IPS-20b (cell line): Measurements from ENCODE around the gene PECR.
A peak's percentile ranks its signal among the peaks of the same experiment; 100 is the strongest.

ENCODE experiments used
- H3K27ac ChIP-seq: one replicate; pipeline ENCODE4 v1.5.1; 2013; ENCODE audit warnings: low read length
- H3K27me3 ChIP-seq: 2 replicates; pipeline ENCODE4 v1.6.1; 2013; ENCODE audit warnings: mild to moderate bottlenecking, low read length, inconsistent platforms; ENCODE audit not compliant: insufficient read depth
- H3K36me3 ChIP-seq: 2 replicates; pipeline ENCODE4 v1.6.1; 2013; ENCODE audit warnings: low read depth, mild to moderate bottlenecking, inconsistent platforms, low read length, moderate library complexity; ENCODE audit not compliant: insufficient read depth
- H3K4me1 ChIP-seq: 2 replicates; pipeline ENCODE4 v1.6.1; 2013; ENCODE audit warnings: mild to moderate bottlenecking, control low read depth, inconsistent platforms, low read length, moderate library complexity; ENCODE audit not compliant: insufficient read depth
- H3K4me3 ChIP-seq: 2 replicates; pipeline ENCODE4 v1.5.1; 2013; ENCODE audit warnings: mild to moderate bottlenecking, low read length, inconsistent platforms
- H3K9ac ChIP-seq: 2 replicates; pipeline ENCODE4 v1.6.1; 2013; ENCODE audit warnings: low read depth, mild to moderate bottlenecking, inconsistent platforms, low read length, moderate library complexity
- H3K9me3 ChIP-seq: 2 replicates; pipeline ENCODE4 v1.6.1; 2013; ENCODE audit warnings: mild to moderate bottlenecking, low read depth, low read length, inconsistent platforms; ENCODE audit not compliant: insufficient read depth

PECR gene

DNA sequence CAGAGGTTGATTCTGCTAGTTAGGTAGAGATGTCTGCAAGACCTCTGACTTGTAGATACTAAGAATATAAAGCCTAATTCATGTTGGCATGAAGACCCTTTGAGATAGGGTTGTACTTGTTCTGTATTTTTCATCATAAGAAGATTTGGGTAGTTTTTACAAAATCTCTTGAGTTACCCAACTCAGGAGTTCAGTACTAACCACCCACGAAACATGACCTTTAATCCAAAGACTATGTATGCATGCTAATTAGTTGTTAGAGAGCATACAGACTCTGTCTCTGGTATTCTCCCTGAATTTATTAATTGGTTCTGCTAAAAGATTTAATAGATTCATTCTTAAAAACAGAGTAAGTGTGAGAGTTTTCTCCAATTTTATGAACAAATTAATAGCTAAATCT, 16.9 kb downstream of the PECR start:
- Histone ChIP-seq H3K36me3 (peaks cover 29% of the 10 kb centered on the region), H3K27me3 (no peaks in the 10 kb centered on the region), H3K9me3 (no peaks in the 10 kb centered on the region), H3K27ac (no peak overlapping the region), H3K4me1 (0 out of 2 replicates have a peak, but pooled peaks cover 3% of the 10 kb centered on the region), H3K9ac (no peak overlapping the region), H3K4me3 (no peak overlapping the region)

GRCh38 chr2:216064014-216064630, 17.5 kb downstream of the PECR start:
- H3K4me1 ChIP-seq: 0 out of 2 replicates have a peak, but pooled peaks cover 3% of the 10 kb centered on the region

GRCh38 chr2:216059233-216059834, 22.3 kb downstream of the PECR start:
- no peak overlapping the region for H3K9ac ChIP-seq
- no peak overlapping the region for H3K4me3 ChIP-seq
- H3K9me3 ChIP-seq: no peaks in the 10 kb centered on the region
- H3K27me3 ChIP-seq: no peaks in the 10 kb centered on the region
- H3K27ac ChIP-seq: no peak overlapping the region
- H3K36me3 ChIP-seq: peaks cover 20% of the 10 kb centered on the region
- H3K4me1 ChIP-seq: peaks cover 4% of the 10 kb centered on the region; the same call in 1 of the 2 replicates

More at GRCh38 chr2:216064014-216064630, 17.5 kb downstream of the PECR start:
- no peak overlapping the region for H3K27ac ChIP-seq
- no peaks in the 10 kb centered on the region for H3K27me3 ChIP-seq
- H3K9me3 ChIP-seq: no peaks in the 10 kb centered on the region
- no peak overlapping the region for H3K4me3 ChIP-seq
- H3K36me3 ChIP-seq: peaks cover 34% of the 10 kb centered on the region
- H3K9ac ChIP-seq: no peak overlapping the region

GRCh38 chr2:216057688-216058193, 23.9 kb downstream of the PECR start:
- Histone ChIP-seq H3K4me1 (peaks cover 4% of the 10 kb centered on the region; the same call in 1 of the 2 replicates), H3K9me3 (no peaks in the 10 kb centered on the region), H3K9ac (no peak overlapping the region), H3K27ac (no peak overlapping the region), H3K36me3 (peaks cover 11% of the 10 kb centered on the region), H3K27me3 (no peaks in the 10 kb centered on the region), H3K4me3 (no peak overlapping the region)

GRCh38 chr2:216056739-216057138, 24.9 kb downstream of the PECR start:
- Histone ChIP-seq H3K4me3 (no peak overlapping the region), H3K36me3 (peaks cover 6% of the 10 kb centered on the region), H3K27me3 (no peaks in the 10 kb centered on the region), H3K9ac (no peak overlapping the region), H3K4me1 (peaks cover 4% of the 10 kb centered on the region; the same call in 1 of the 2 replicates), H3K27ac (no peak overlapping the region), H3K9me3 (no peaks in the 10 kb centered on the region)

- Histone ChIP-seq H3K9ac (no peak overlapping the region), H3K36me3 (peaks cover 6% of the 10 kb centered on the region), H3K4me1 (peaks cover 8% of the 10 kb centered on the region; the same call in 1 of the 2 replicates), H3K27me3 (no peaks in the 10 kb centered on the region), H3K9me3 (no peaks in the 10 kb centered on the region), H3K27ac (no peak overlapping the region), H3K4me3 (no peak overlapping the region)
Observed at GRCh38 chr2:216055680-216056079, 25.9 kb downstream of the PECR start.

- Histone ChIP-seq H3K9ac (no peak overlapping the region), H3K36me3 (peaks cover 6% of the 10 kb centered on the region; the same call in 1 of the 2 replicates), H3K27ac (no peak overlapping the region), H3K9me3 (no peaks in the 10 kb centered on the region), H3K4me1 (peaks cover 4% of the 10 kb centered on the region; the same call in 1 of the 2 replicates), H3K27me3 (no peaks in the 10 kb centered on the region), H3K4me3 (no peak overlapping the region)
Observed at GRCh38 chr2:216052420-216052819, 29.2 kb downstream of the PECR start.

GRCh38 chr2:216051350-216051749, 30.3 kb downstream of the PECR start:
- Histone ChIP-seq H3K27ac (no peak overlapping the region), H3K4me1 (peaks cover 4% of the 10 kb centered on the region; the same call in 1 of the 2 replicates), H3K4me3 (peak overlapping the region; percentile 25; the same call in 1 of the 2 replicates), H3K36me3 (peaks cover 6% of the 10 kb centered on the region), H3K27me3 (no peaks in the 10 kb centered on the region), H3K9ac (no peak overlapping the region), H3K9me3 (no peaks in the 10 kb centered on the region)

- peaks cover 4% of the 10 kb centered on the region; the same call in 1 of the 2 replicates for H3K4me1 ChIP-seq
- no peak overlapping the region for H3K4me3 ChIP-seq
- no peaks in the 10 kb centered on the region for H3K9me3 ChIP-seq
- H3K27ac ChIP-seq: no peak overlapping the region
- peaks cover 6% of the 10 kb centered on the region for H3K36me3 ChIP-seq
- H3K9ac ChIP-seq: no peak overlapping the region
- H3K27me3 ChIP-seq: no peaks in the 10 kb centered on the region
Observed at GRCh38 chr2:216049452-216049851, 32.2 kb downstream of the PECR start.

DNA sequence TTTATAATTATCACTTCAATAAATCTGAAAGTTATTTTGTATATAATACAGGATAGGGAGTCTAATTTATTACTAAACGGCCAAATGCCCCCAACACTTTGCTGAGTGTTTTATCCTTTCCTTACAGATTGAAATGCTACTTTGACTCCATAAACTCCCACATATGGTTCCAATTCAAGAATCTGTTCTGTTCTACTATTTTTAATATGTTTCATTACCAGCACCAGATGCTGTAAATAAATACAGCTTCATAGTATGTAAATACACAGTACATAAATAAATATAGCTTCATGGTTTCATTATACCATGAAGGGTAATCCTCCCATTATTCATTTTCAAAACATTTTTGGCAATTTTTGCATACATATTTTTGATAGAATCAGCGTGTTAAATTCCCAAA, 34.2 kb downstream of the PECR start:
- no peak overlapping the region for H3K9ac ChIP-seq
- no peaks in the 10 kb centered on the region for H3K9me3 ChIP-seq
- no peak overlapping the region for H3K4me3 ChIP-seq
- no peak overlapping the region for H3K27ac ChIP-seq
- no peaks in the 10 kb centered on the region for H3K27me3 ChIP-seq
- peaks cover 12% of the 10 kb centered on the region for H3K36me3 ChIP-seq
- H3K4me1 ChIP-seq: peaks cover 4% of the 10 kb centered on the region; the same call in 1 of the 2 replicates

GRCh38 chr2:216044883-216045486, 36.6 kb downstream of the PECR start:
- Histone ChIP-seq H3K27me3 (no peaks in the 10 kb centered on the region), H3K36me3 (peaks cover 23% of the 10 kb centered on the region), H3K9ac (no peak overlapping the region), H3K4me1 (no peaks in the 10 kb centered on the region), H3K4me3 (no peak overlapping the region), H3K27ac (no peak overlapping the region), H3K9me3 (no peaks in the 10 kb centered on the region)
